Measurements from ENCODE around the gene DCD. TPM values are rescaled to one million over a fixed set of nuclear protein-coding genes. Genes with fewer than 3 reads are reported as not detected.
"Not testable (repeated sequence)": the region's sequence is repeated elsewhere in the genome, so short reads cannot be mapped to it uniquely, and the experiment has no call there.

Gene DCD
- total RNA-seq, 3 donors from 2014 or later: not detected

GRCh38 chr12:54663603-54664002, 15.4 kb upstream of the DCD start:
- Mint-ChIP-seq H3K4me1 (ENCODE audit: low read depth) (no peaks in the 10 kb centered on the region), H3K4me3 (no peak overlapping the region), H3K36me3 (ENCODE audit: insufficient read depth) (no peaks in the 10 kb centered on the region), H3K27me3 (ENCODE audit: low read depth) (peaks cover 28% of the 10 kb centered on the region), H3K9me3 (no peaks in the 10 kb centered on the region)
- ATAC-seq: no peak
- DNase-seq: no peak

DNA sequence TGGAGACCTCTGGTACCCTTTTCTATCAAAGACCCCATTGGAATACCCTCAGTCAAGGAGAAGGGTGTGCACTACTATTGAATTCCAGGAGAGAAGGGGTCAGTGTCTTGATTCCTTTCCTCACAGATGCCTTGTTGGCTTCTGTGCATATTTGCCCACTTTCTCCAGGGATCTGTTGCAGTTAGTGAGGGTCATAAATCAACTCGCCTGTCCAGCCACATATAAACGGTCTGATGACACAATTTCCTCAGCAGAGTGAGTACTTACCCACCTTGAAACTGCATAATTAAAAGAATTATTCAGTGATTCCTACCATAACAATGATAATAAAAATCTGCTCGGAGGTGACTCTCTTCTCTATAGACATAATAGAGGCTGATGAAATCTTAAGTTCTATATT, 13.9 kb upstream of the DCD start:
- peaks cover 30% of the 10 kb centered on the region for H3K27me3 Mint-ChIP-seq (ENCODE audit: low read depth)
- DNase-seq (no peak), ATAC-seq (no peak)
- no peaks in the 10 kb centered on the region for H3K4me1 Mint-ChIP-seq (ENCODE audit: low read depth)
- no peak overlapping the region for H3K4me3 Mint-ChIP-seq
- no peaks in the 10 kb centered on the region for H3K36me3 Mint-ChIP-seq (ENCODE audit: insufficient read depth)
- no peaks in the 10 kb centered on the region for H3K9me3 Mint-ChIP-seq

DNA sequence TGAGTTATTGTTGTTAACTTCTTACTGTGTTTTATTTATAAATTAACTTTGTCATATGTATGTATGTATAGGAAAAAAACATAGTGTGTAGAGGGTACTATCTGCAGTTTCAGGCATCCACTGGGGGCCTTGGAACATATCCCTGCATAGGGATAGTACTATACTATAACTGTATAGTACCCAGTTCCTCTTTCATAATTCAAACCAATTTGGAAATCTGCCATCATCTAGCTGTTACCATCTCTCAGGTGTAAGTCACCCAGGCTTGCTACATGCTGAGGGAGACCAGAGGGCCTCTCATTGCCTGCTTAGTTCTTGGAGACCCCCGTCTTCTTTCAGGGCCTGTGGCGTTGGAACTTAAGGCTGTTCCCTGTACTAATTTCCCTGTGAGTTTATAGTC, 12.9 kb upstream of the DCD start:
- no peaks in the 10 kb centered on the region for H3K4me1 Mint-ChIP-seq (ENCODE audit: low read depth)
- no peak for DNase-seq
- H3K9me3 Mint-ChIP-seq: no peaks in the 10 kb centered on the region
- no peak overlapping the region for H3K4me3 Mint-ChIP-seq
- no peak for ATAC-seq
- peaks cover 34% of the 10 kb centered on the region for H3K27me3 Mint-ChIP-seq (ENCODE audit: low read depth)
- no peaks in the 10 kb centered on the region for H3K36me3 Mint-ChIP-seq (ENCODE audit: insufficient read depth)

- no peak overlapping the region for H3K4me3 Mint-ChIP-seq
- no peaks in the 10 kb centered on the region for H3K9me3 Mint-ChIP-seq
- H3K4me1 Mint-ChIP-seq (ENCODE audit: low read depth): no peaks in the 10 kb centered on the region
- ATAC-seq: no peak
- H3K27me3 Mint-ChIP-seq (ENCODE audit: low read depth): peaks cover 32% of the 10 kb centered on the region
- DNase-seq: no peak
- H3K36me3 Mint-ChIP-seq (ENCODE audit: insufficient read depth): no peaks in the 10 kb centered on the region
Measured at GRCh38 chr12:54660320-54660962, 12.3 kb upstream of the DCD start.

DNA sequence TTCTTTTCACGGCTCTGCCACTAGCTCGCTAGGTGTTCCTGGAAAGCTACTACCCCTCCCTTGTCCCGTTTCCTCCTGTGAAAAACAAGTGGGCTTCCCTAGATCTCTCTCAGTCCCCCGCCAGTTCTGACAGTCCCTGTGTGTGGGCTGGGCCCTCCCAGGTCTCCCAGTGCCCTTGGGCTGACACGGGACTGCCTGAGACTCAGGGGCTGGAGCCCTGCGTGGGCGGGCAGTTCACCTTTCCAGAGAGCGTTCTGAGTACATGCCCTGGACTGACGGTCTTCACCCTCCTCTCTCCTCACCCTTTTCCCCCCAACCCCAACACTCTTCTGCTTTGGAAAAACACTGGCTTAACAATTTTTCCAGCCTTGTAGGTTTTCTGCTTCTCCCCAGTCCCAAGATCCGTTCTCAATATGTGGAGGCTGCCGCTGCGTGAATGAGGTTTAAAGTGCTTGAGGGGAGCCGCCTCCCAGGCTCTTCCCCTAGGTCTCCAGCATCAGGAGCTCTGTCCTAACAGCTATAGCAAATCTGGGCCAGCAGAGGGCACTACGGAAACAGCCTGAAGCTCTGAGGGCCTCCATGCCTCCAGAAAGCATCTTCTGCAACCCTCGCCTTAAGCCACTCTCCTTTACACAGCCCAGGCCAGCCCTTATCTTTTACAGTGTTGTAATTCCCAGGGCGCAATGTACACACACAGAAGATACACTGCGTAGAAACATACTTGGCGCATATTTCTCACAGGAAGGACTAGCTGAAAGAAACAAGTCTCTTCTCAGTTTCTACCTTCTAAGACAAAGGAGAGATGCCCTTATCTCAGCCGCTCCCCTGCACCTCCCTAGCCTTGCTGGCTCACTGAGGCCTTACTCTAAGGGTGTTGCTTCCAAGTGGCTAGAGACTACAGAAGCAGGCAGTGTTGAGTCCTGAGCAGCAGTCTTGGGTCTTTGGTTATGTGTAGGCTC, 10.4 kb upstream of the DCD start:
- ATAC-seq (peak; percentile 52 to 76), DNase-seq (peak; percentile 27)
- Mint-ChIP-seq H3K36me3 (ENCODE audit: insufficient read depth) (no peaks in the 10 kb centered on the region), H3K4me3 (no peak overlapping the region), H3K9me3 (no peaks in the 10 kb centered on the region), H3K27me3 (ENCODE audit: low read depth) (peaks cover 31% of the 10 kb centered on the region), H3K4me1 (ENCODE audit: low read depth) (no peaks in the 10 kb centered on the region)

- peaks cover 39% of the 10 kb centered on the region for H3K27me3 Mint-ChIP-seq (ENCODE audit: low read depth)
- H3K4me1 Mint-ChIP-seq (ENCODE audit: low read depth): no peaks in the 10 kb centered on the region
- ATAC-seq: no peak
Measured at GRCh38 chr12:54657105-54657607, 9.0 kb upstream of the DCD start.

DNA sequence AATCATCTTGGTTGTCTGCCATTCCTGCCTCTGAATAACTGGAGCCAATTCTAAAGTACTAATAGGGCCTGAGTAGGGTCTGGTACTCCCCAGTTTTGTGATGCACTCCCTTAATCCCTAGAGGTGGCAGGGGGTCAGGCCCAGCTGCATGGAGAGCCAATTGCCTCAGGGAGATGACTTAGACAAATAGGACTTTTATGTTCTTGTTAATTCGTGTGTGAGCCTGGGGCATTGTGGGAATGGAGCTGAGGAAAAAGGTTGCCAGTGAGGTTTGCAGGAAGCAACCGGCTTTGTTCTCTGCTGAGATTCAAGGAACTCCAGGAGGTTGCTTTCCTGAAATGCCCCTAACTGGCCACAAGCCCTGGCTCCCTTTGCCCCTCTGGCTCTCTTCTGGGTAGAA, 6.8 kb upstream of the DCD start:
- no peak for ATAC-seq
- Mint-ChIP-seq H3K4me3 (no peak overlapping the region), H3K9me3 (no peaks in the 10 kb centered on the region), H3K36me3 (ENCODE audit: insufficient read depth) (no peaks in the 10 kb centered on the region), H3K27me3 (ENCODE audit: low read depth) (peaks cover 34% of the 10 kb centered on the region), H3K4me1 (ENCODE audit: low read depth) (no peaks in the 10 kb centered on the region)
- no peak for DNase-seq

More at GRCh38 chr12:54657105-54657607, 9.0 kb upstream of the DCD start:
- no peak for DNase-seq
- no peaks in the 10 kb centered on the region for H3K36me3 Mint-ChIP-seq (ENCODE audit: insufficient read depth)
- no peak overlapping the region for H3K4me3 Mint-ChIP-seq
- no peaks in the 10 kb centered on the region for H3K9me3 Mint-ChIP-seq

DNA sequence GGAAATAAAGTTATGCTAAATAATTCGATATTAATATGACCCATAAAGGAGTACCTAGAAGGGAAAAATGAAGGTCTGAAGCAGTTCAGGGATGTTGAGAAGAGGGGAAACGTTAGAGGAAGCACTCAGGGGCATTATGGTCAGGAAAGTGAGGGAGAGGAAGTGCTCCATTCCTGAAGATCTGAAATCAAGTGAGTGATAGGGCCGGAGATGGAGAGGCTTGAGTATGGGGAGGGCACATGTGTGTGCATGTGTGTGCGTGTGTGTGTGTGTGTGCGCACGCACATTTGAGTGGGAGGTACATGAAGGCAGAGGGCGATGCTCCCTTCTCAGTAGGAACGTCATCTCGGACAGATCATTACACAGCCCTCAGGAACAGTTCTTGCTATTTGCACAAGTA, 4.9 kb upstream of the DCD start:
- ATAC-seq (no peak), DNase-seq (no peak)
- Mint-ChIP-seq H3K4me3 (no peak overlapping the region), H3K4me1 (ENCODE audit: low read depth) (no peaks in the 10 kb centered on the region), H3K9me3 (no peaks in the 10 kb centered on the region), H3K36me3 (ENCODE audit: insufficient read depth) (no peaks in the 10 kb centered on the region), H3K27me3 (ENCODE audit: low read depth) (peaks cover 19% of the 10 kb centered on the region)

- Mint-ChIP-seq H3K4me3 (no peak overlapping the region), H3K36me3 (ENCODE audit: insufficient read depth) (no peaks in the 10 kb centered on the region), H3K4me1 (ENCODE audit: low read depth) (no peaks in the 10 kb centered on the region), H3K27me3 (ENCODE audit: low read depth) (peaks cover 29% of the 10 kb centered on the region), H3K9me3 (no peaks in the 10 kb centered on the region)
- DNase-seq (no peak), ATAC-seq (no peak)
Measured at GRCh38 chr12:54650889-54651288, 2.7 kb upstream of the DCD start.

DNA sequence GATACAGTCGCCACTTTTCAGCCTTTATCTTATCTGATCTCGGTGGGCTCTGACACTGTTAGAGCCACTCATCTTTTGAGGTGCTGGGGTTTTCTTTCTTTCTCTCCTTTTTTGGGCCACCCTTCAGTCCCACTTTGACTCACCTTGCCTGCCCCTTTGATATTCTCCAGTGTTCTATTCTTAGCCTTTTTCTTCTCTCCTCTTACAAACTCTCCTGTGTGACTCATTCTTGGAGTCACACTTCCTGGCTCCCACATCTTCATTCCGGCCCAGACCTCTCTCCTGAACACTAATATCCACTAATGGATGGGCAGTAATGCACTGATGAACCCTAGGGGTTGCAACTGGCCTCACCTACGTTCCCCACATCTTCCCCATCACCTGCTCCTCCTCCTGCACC, 2.2 kb upstream of the DCD start:
- Mint-ChIP-seq H3K4me1 (ENCODE audit: low read depth) (no peaks in the 10 kb centered on the region), H3K27me3 (ENCODE audit: low read depth) (peaks cover 33% of the 10 kb centered on the region), H3K4me3 (no peak overlapping the region), H3K36me3 (ENCODE audit: insufficient read depth) (no peaks in the 10 kb centered on the region), H3K9me3 (no peaks in the 10 kb centered on the region)
- ATAC-seq (no peak), DNase-seq (no peak)

- H3K9me3 Mint-ChIP-seq: no peaks in the 10 kb centered on the region
- H3K4me3 Mint-ChIP-seq: no peak overlapping the region
- H3K27me3 Mint-ChIP-seq (ENCODE audit: low read depth): peaks cover 36% of the 10 kb centered on the region
- H3K4me1 Mint-ChIP-seq (ENCODE audit: low read depth): no peaks in the 10 kb centered on the region
- ATAC-seq (no peak), DNase-seq (no peak)
- H3K36me3 Mint-ChIP-seq (ENCODE audit: insufficient read depth): no peaks in the 10 kb centered on the region
Measured at GRCh38 chr12:54649825-54650224, 1.7 kb upstream of the DCD start.

DNA sequence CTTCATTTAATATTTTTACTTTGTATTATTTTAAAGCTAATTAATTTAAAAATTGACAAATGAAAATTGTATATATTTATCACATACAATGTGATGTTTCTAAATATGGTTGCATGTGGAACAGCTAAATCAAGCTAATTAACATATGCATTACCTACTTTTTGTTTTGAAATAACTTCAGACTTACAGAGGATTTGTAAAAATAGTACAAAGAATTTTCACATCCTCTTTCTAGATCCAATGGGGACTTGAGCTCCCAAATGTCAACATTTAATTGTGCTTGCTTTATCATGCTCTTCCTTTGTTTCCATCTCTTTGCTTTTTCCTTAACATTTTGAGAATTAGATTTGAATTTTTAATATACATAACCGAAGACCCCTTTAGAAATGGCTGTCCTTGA, 6.6 kb downstream of the DCD start:
- no peak overlapping the region for H3K4me3 Mint-ChIP-seq
- DNase-seq: no peak
- no peaks in the 10 kb centered on the region for H3K9me3 Mint-ChIP-seq
- no peak for ATAC-seq
- no peaks in the 10 kb centered on the region for H3K4me1 Mint-ChIP-seq (ENCODE audit: low read depth)
- H3K27me3 Mint-ChIP-seq (ENCODE audit: low read depth): peaks cover 24% of the 10 kb centered on the region
- H3K36me3 Mint-ChIP-seq (ENCODE audit: insufficient read depth): no peaks in the 10 kb centered on the region

DNA sequence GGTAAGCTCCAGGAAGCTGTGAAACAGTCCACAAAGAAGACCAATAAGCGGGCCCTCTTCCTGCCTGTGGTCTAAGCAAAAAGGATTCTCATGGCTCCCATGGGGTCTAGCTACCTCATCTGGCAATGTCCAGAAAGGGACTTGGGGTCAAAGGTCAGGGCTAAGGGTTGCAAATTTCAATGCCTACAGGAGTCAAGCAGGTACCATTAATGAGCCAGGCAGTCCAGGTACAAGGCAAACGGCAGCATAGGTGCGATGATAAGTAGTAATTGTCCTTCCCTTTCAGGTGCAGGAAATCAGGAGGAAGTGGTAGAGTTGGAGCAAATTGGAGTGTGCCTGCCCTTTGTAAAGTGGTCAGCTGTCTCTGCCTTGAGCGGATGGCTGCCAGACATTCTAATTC, 7.1 kb downstream of the DCD start:
- peaks cover 19% of the 10 kb centered on the region for H3K27me3 Mint-ChIP-seq (ENCODE audit: low read depth)
- H3K36me3 Mint-ChIP-seq (ENCODE audit: insufficient read depth): no peaks in the 10 kb centered on the region
- ATAC-seq: no peak
- H3K4me3 Mint-ChIP-seq: no peak overlapping the region
- no peaks in the 10 kb centered on the region for H3K9me3 Mint-ChIP-seq
- H3K4me1 Mint-ChIP-seq (ENCODE audit: low read depth): no peaks in the 10 kb centered on the region
- no peak for DNase-seq

GRCh38 chr12:54639112-54639511, 9.1 kb downstream of the DCD start:
- not testable (repeated sequence) for H3K4me3 Mint-ChIP-seq; H3K4me1 Mint-ChIP-seq (ENCODE audit: low read depth); H3K9me3 Mint-ChIP-seq; DNase-seq; ATAC-seq; H3K36me3 Mint-ChIP-seq (ENCODE audit: insufficient read depth)
- peaks cover 14% of the 10 kb centered on the region for H3K27me3 Mint-ChIP-seq (ENCODE audit: low read depth)

DNA sequence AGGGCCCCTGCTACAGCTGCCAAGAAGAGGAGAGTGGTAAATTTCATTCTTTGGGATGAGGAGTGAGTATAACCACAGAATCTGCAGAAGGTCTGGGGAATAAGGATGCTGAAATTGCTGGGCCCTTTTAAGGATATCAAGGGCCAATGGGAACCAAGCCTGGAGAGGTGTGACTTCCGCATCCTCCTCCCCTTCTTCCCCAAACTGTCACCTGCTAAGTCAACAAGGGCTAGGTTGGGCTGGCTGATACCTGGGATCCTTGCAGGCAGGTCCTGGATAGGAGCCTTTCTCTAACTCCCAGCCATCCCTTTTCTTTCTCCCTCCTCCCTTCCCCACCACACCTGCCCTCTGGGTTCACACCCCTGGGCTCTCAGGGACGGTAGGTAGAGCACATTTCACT, 13.4 kb downstream of the DCD start, which contains the start of gene LACRT:
Gene LACRT, minus strand, starts transcription at position 101 of the 400 bp plus-strand sequence. Its CDS starts 54 bp downstream, at position 47.
- no peak for ATAC-seq
- Mint-ChIP-seq H3K4me3 (no peak within 1 kb of the TSS), H3K9me3 (no peaks in the 10 kb centered on the region), H3K36me3 (ENCODE audit: insufficient read depth) (no peaks in the 10 kb centered on the region), H3K27me3 (ENCODE audit: low read depth) (peaks cover 34% of the 10 kb centered on the region), H3K4me1 (ENCODE audit: low read depth) (no peaks in the 10 kb centered on the region)
- no peak for DNase-seq

Data from activated T-cell treated with anti-CD3 and anti-CD28 coated beads, Interleukin-2, amount 50 U/mL, for 4 hours (primary cell).